ENCODE results near the gene DIAPH2.

DNA sequence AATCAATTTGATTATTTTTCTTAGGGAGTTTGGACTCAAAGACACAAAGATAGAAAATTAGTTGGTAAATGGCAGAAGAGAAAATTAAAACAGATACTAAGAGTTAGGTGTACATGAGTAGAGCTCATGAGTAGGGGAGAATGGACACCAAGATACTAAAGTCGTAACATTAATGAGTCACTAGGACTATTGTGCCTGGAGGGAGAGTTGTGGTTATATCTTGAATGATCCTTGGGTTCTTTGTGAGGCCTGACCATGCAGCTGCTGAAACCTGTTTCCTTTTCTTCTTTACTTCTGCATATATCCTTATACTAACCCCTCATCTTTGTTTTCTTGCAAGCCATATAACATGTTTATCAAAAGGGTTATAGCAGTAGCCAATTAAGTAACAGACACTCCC is 731.8 kb downstream of the DIAPH2 start:
- TF ChIP-seq, protein P1, sequence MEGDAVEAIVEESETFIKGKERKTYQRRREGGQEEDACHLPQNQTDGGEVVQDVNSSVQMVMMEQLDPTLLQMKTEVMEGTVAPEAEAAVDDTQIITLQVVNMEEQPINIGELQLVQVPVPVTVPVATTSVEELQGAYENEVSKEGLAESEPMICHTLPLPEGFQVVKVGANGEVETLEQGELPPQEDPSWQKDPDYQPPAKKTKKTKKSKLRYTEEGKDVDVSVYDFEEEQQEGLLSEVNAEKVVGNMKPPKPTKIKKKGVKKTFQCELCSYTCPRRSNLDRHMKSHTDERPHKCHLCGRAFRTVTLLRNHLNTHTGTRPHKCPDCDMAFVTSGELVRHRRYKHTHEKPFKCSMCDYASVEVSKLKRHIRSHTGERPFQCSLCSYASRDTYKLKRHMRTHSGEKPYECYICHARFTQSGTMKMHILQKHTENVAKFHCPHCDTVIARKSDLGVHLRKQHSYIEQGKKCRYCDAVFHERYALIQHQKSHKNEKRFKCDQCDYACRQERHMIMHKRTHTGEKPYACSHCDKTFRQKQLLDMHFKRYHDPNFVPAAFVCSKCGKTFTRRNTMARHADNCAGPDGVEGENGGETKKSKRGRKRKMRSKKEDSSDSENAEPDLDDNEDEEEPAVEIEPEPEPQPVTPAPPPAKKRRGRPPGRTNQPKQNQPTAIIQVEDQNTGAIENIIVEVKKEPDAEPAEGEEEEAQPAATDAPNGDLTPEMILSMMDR (IDR thresholded peaks at IDR 0.05), result no peak
- TF ChIP-seq POLR2A (IDR thresholded peaks at IDR 0.05), result no peak

Data from esophagus squamous epithelium (tissue), 4 donors.